Stimulated activated CD4-positive, alpha-beta T cell treated with anti-CD3 and anti-CD28 coated beads, Interleukin-1b, Interleukin-23, amount 100 ng/mL, for 4 hours (primary cell): ENCODE results near the gene ATG7.
"Not testable (repeated sequence)": the region's sequence is repeated elsewhere in the genome, so short reads cannot be mapped to it uniquely, and the experiment has no call there.

Source experiments
- DNase-seq, 2 donors: peaks; one replicate each; pipeline ENCODE4 v3.0.0-alpha.2; 2020; ENCODE audit warnings: low read depth in 2 of 2

The ATG7 gene

GRCh38 chr3:11502413-11502812, 230.2 kb downstream of the ATG7 start:
- not testable (repeated sequence) for DNase-seq

GRCh38 chr3:11507719-11508118, 235.5 kb downstream of the ATG7 start:
- DNase-seq: no peak

- no peak for DNase-seq
Measured at GRCh38 chr3:11508346-11509172, 236.4 kb downstream of the ATG7 start.

- no peak for DNase-seq
Measured at GRCh38 chr3:11509173-11510000, 237.2 kb downstream of the ATG7 start.

GRCh38 chr3:11510001-11510340, 237.8 kb downstream of the ATG7 start:
- DNase-seq: no peak

GRCh38 chr3:11510356-11510755, 238.2 kb downstream of the ATG7 start:
- DNase-seq: no peak

GRCh38 chr3:11511606-11512005, 239.4 kb downstream of the ATG7 start:
- DNase-seq: not testable (repeated sequence)

- DNase-seq: not testable (repeated sequence)
Measured at GRCh38 chr3:11513125-11513816, 241.1 kb downstream of the ATG7 start.

- no peak for DNase-seq
Measured at GRCh38 chr3:11513817-11514135, 241.6 kb downstream of the ATG7 start.

GRCh38 chr3:11514191-11514821, 242.1 kb downstream of the ATG7 start:
- DNase-seq: no peak

GRCh38 chr3:11517601-11518000, 245.4 kb downstream of the ATG7 start:
- DNase-seq: no peak

- DNase-seq: no peak
Measured at GRCh38 chr3:11521167-11521566, 249.0 kb downstream of the ATG7 start.

GRCh38 chr3:11522398-11522715, 250.2 kb downstream of the ATG7 start:
- DNase-seq: no peak

GRCh38 chr3:11522953-11523571, 250.9 kb downstream of the ATG7 start:
- no peak for DNase-seq

- DNase-seq: no peak
Measured at GRCh38 chr3:11523572-11524101, 251.4 kb downstream of the ATG7 start.

- not testable (repeated sequence) for DNase-seq
Measured at GRCh38 chr3:11526121-11526520, 253.9 kb downstream of the ATG7 start.

GRCh38 chr3:11529281-11529680, 257.1 kb downstream of the ATG7 start:
- DNase-seq: no peak

GRCh38 chr3:11530153-11530721, 258.0 kb downstream of the ATG7 start:
- no peak for DNase-seq

GRCh38 chr3:11532931-11533391, 260.8 kb downstream of the ATG7 start:
- DNase-seq: no peak

- DNase-seq: no peak
Measured at GRCh38 chr3:11534011-11534792, 262.0 kb downstream of the ATG7 start.
